HG03095 (cell line): Measurements from ENCODE around the gene STRA6.

Experiments
- ATAC-seq: cut with Tn5 transposase; IDR thresholded peaks from one replicate; pipeline ENCODE4 v1.9.1; 2021; ENCODE audit warnings: moderate library complexity; ENCODE audit not compliant: unreplicated experiment

STRA6 gene

GRCh38 chr15:74182131-74182530 lies 20.5 kb downstream of the STRA6 start:
- no peak for ATAC-seq

- ATAC-seq: no peak
Measured at GRCh38 chr15:74180881-74181602, 21.5 kb downstream of the STRA6 start.

- no peak for ATAC-seq
Measured at GRCh38 chr15:74179983-74180880, 22.4 kb downstream of the STRA6 start.

- no peak for ATAC-seq
Measured at GRCh38 chr15:74179101-74179841, 23.3 kb downstream of the STRA6 start.

GRCh38 chr15:74178326-74179100 lies 24.1 kb downstream of the STRA6 start:
- ATAC-seq: no peak

GRCh38 chr15:74176262-74177214 lies 26.0 kb downstream of the STRA6 start:
- no peak for ATAC-seq

- ATAC-seq: no peak
Measured at GRCh38 chr15:74175271-74176191, 27.1 kb downstream of the STRA6 start.

GRCh38 chr15:74174958-74175253 lies 27.7 kb downstream of the STRA6 start:
- ATAC-seq: no peak

- no peak for ATAC-seq
Measured at GRCh38 chr15:74174219-74174957, 28.2 kb downstream of the STRA6 start.

- no peak for ATAC-seq
Measured at GRCh38 chr15:74173380-74174218, 29.0 kb downstream of the STRA6 start, which contains the start of gene ISLR. ISLR (plus strand) TSS chr15:74173710; CDS start chr15:74174859, 1,149 bp downstream.

- ATAC-seq: no peak
Measured at GRCh38 chr15:74172701-74173379, 29.7 kb downstream of the STRA6 start.

GRCh38 chr15:74171965-74172541 lies 30.5 kb downstream of the STRA6 start:
- ATAC-seq: no peak

- ATAC-seq: no peak
Measured at GRCh38 chr15:74170875-74171578, 31.6 kb downstream of the STRA6 start.

GRCh38 chr15:74170071-74170844 lies 32.3 kb downstream of the STRA6 start:
- ATAC-seq: no peak

- no peak for ATAC-seq
Measured at GRCh38 chr15:74168711-74169126, 33.9 kb downstream of the STRA6 start.
